ENCODE data around the gene TNC.

The TNC gene

DNA sequence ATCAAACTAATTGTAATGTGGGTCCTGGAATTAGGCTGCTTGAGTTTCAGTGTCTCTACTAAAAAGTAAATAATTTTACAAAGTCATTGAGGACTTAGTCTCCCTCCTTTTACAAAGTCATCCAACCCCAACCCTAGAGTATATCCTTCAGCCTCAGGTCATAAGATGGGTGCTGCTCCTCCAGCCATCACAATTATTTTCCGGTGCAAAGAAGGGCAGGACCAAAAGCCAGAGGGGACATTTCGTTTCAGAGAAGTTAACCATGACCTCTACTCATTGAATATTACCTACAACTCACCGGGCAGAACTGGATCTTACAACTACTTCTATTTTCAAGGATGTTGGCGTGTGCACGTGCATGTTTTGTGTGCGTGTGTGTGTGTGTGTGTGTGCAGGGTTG is 127.1 kb downstream of the TNC start:
- no peak overlapping the region for H3K4me3 ChIP-seq
- H3K27ac ChIP-seq: no peak overlapping the region

DNA sequence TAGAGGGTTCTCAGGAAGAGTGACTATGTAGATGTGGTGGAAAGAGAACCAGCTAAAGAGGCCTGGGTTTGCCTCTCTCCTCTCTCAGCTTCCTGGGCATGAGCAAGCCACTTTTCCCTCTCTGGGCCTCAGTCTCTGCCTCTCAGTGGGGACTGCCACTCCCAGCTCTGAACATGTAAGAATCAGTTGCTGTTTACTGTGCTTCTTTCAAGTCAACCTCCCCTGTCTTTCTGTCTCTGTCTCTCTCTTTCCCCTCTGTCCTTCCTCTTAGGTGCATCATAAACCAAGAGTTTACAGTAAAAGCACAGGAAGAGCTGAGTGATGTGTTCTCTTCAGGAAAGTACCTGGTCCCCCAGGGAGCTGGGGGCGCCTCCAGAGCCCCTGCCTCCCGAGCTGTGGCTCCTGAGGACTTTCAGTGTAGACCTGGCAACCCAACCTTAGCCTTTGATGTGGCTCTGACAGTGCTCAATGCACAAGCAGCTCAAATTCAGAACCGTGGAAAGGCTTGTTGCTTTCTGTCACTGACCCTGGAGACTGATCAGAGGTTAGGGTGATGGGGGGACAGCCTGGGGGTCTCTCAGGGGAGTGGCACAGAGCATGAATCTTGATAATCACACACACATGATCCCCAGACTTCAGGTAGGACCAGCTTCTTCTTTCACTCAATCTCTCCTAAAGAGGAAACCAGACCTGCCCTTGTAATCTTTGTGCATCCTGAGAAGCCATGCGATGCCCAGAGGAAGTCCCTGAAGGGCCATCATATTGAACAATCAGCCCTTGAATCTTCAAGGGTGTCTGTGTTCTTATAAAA is 128.2 kb downstream of the TNC start:
- Histone ChIP-seq H3K27ac (peak overlapping the region in 2 of 21 experiments; percentile 37 to 58), H3K4me3 (no peak overlapping the region)

DNA sequence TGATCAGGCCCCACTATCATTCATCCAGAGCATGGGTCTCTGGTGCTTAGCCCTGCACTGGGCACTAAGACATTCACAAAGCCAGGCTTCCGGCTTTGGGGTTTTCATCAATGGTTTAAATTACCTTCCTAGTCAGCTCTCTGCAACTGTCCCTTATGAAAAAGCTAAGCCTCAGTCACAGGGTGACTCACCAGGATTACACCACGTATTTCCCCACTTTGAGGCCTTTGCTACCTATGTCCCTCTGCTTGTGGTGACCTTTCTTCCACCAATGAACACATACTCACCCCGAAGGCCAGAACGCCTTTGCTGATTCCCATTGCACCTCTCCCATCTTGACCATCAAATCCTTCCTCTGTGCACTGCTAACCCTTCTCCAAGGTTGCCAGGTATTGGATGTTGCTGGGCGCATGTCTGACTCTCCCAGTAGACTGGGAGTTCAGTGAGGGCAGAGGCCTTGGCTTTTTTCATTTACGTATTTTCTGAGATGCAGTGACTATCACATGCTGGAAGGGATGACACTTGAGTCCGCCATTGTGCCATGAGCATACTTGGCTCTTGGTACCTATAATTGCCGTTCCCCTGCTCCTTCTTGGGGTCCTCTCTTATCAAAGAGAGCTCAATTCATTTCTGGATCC is 128.9 kb downstream of the TNC start:
- H3K27ac ChIP-seq: peak overlapping the region in 2 of 21 experiments; percentile 37 to 58
- no peak overlapping the region for H3K4me3 ChIP-seq

DNA sequence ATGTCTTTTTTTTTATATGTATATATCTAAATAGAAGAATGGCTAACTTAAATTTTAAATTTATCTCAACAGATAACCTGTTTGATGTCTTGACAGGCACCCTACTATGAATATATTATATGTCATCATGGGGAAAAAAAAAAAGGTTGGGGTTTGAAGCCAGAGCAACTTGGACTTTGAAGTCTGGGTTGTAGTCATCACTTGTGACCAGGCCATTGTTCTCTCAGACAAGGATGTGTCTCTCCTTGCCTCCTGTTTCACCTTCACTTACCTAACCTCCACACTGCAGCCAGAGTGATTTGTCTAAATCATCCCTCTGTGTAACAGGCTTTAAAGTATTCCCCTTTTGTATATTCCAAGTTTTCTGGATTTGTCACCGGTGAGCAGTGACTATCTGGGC is 130.8 kb downstream of the TNC start:
- no peak overlapping the region for H3K27ac ChIP-seq
- no peak overlapping the region for H3K4me3 ChIP-seq

DNA sequence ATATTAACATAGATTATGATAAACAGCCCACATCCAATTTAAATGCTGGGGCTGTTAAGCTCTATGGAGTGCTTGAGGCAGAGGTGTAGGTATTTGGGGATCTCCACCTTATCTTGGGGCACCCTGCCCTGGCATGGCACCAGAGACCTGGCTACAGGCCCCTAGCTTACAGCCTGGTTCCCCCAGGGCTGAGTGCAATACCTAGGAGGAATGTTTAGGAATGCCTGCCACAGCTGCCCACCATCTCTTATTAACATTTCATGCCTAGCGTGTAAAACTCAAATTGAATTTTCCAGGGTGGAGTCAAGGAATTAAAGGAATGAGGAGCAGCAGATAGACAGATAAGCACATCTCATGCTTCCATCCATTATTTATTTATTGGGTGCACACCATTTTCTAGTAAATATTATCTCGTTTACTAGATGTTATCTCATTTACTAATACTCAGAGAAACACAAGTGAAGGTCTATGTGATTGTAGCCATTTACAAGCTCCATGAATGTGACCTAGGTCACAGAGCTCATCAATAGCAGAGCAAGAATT is 131.9 kb downstream of the TNC start:
- no peak overlapping the region for H3K27ac ChIP-seq
- H3K4me3 ChIP-seq: no peak overlapping the region

DNA sequence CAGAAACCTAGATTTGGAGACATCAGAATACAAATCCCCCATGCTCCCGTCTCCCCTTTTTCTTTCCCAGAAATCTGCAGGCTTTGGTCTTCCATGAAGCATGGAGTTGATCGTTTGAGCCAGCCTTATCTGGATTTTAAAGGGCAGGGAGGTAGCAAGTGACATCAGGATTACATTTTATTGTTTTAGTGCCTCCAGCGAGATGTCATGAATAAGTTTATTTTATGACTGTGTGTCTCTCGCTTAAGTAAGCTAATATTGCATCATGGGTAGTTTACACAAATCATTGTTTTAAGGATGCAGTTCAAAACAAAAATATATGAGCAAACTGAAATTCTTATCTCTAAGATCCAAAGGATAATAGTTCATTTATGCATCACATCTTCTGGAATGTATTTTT is 136.9 kb downstream of the TNC start:
- Histone ChIP-seq H3K27ac (no peak overlapping the region), H3K4me3 (no peak overlapping the region)

DNA sequence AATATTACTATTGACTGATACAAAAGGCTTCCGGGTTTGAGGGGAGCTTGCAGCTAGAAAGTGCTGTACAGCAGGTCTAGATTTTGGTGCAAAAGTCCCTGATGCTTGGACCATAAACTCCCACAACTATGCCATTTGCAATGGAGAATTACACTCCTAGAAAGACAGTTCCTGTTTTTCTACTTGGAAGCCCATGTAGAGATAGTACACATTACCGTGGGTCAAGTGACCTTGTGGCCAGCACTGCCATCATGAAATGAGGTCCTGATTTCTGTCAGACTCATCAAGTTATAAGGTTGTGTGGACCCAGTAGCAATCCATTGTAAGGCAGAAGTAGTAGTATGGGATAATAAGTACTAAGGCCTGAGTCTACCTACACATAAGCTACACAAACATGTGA is 144.7 kb downstream of the TNC start:
- no peak overlapping the region for H3K27ac ChIP-seq
- no peak overlapping the region for H3K4me3 ChIP-seq

DNA sequence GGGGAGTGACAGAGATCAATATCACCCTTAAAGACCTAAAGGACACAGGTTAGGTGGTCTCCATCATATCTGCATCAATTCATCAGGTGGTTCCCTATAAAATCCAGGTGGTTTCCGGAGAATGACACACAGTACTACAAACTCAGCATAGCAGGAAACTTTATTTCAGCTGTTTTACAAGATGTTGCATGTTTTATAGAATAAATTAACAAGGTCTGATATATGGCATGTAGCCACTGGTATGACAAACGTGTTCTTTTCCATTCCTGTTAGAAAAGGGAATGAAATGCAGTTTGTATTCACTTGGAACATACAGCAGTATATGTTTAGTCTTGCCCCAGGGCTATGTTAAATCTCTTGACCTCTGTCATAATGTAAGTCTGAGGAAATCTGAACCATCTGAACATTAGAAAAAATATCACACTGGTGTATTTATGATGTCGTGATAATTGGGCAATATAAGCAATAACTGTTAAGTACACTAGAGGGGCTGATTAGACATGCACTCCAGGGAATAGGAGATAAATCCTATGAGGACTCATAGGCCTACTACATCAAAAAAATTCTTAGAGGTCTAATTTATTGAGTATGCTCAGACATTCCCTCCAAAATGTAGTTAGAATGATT is 145.3 kb downstream of the TNC start:
- no peak overlapping the region for H3K4me3 ChIP-seq
- H3K27ac ChIP-seq: no peak overlapping the region
